Stromal cell of bone marrow (primary cell): ENCODE measurements around the gene KCTD16.

Experiments used
- DNase-seq: peaks from one replicate; pipeline ENCODE4 v3.0.0-alpha.2; 2012; ENCODE audit warnings: low read depth

The KCTD16 gene

GRCh38 chr5:144284931-144285502, 114.3 kb downstream of the KCTD16 start:
- DNase-seq = peak; percentile 6

- DNase-seq = no peak
Observed at GRCh38 chr5:144289277-144289676, 118.6 kb downstream of the KCTD16 start.

GRCh38 chr5:144292029-144292428, 121.4 kb downstream of the KCTD16 start:
- no peak for DNase-seq

GRCh38 chr5:144295284-144295683, 124.6 kb downstream of the KCTD16 start:
- DNase-seq = no peak

GRCh38 chr5:144297081-144297480, 126.4 kb downstream of the KCTD16 start:
- DNase-seq = no peak

- no peak for DNase-seq
Observed at GRCh38 chr5:144298658-144299057, 128.0 kb downstream of the KCTD16 start.

GRCh38 chr5:144304688-144305087, 134.0 kb downstream of the KCTD16 start:
- DNase-seq = no peak

- DNase-seq = no peak
Observed at GRCh38 chr5:144307736-144308135, 137.1 kb downstream of the KCTD16 start.

GRCh38 chr5:144308174-144308573, 137.5 kb downstream of the KCTD16 start:
- DNase-seq = no peak

GRCh38 chr5:144308906-144309670, 138.4 kb downstream of the KCTD16 start:
- DNase-seq = no peak

GRCh38 chr5:144310621-144311020, 139.9 kb downstream of the KCTD16 start:
- no peak for DNase-seq

GRCh38 chr5:144313147-144313726, 142.6 kb downstream of the KCTD16 start:
- DNase-seq = no peak

- no peak for DNase-seq
Observed at GRCh38 chr5:144315026-144315425, 144.4 kb downstream of the KCTD16 start.

GRCh38 chr5:144315994-144316634, 145.4 kb downstream of the KCTD16 start:
- DNase-seq = no peak

GRCh38 chr5:144318011-144318410, 147.3 kb downstream of the KCTD16 start:
- no peak for DNase-seq

- DNase-seq = no peak
Observed at GRCh38 chr5:144318460-144318859, 147.8 kb downstream of the KCTD16 start.

- no peak for DNase-seq
Observed at GRCh38 chr5:144323181-144323580, 152.5 kb downstream of the KCTD16 start.

- no peak for DNase-seq
Observed at GRCh38 chr5:144325532-144325931, 154.9 kb downstream of the KCTD16 start.

- no peak for DNase-seq
Observed at GRCh38 chr5:144328494-144328893, 157.8 kb downstream of the KCTD16 start.

- DNase-seq = no peak
Observed at GRCh38 chr5:144328980-144329379, 158.3 kb downstream of the KCTD16 start.

GRCh38 chr5:144329681-144330080, 159.0 kb downstream of the KCTD16 start:
- no peak for DNase-seq

GRCh38 chr5:144331361-144331760, 160.7 kb downstream of the KCTD16 start:
- no peak for DNase-seq

GRCh38 chr5:144332265-144332664, 161.6 kb downstream of the KCTD16 start:
- no peak for DNase-seq
